Measurements from ENCODE around the gene RASL10A. TPM values are rescaled to one million over a fixed set of nuclear protein-coding genes. Genes with fewer than 3 reads are reported as not detected.
A peak's percentile ranks its signal among the peaks of the same experiment; 100 is the strongest.

Gene RASL10A
- total and polyA plus RNA-seq, 5 experiments from 2014 or later = 0.49 to 1.3 TPM; not detected in 3

- DNase-seq (no peak), ATAC-seq (no peak)
- H3K27ac Mint-ChIP-seq = peak overlapping the region in 1 of 10 donors; percentile 14
- no peak overlapping the region for H3K4me3 Mint-ChIP-seq
- peaks cover 0 to 5% (median 0%) of the 10 kb centered on the region in 4 donors for H3K4me1 Mint-ChIP-seq
- no peaks in the 10 kb centered on the region for H3K9me3 Mint-ChIP-seq
- H3K27me3 Mint-ChIP-seq = no peaks in the 10 kb centered on the region
- peaks cover 0 to 78% (median 18%) of the 10 kb centered on the region in 3 donors for H3K36me3 Mint-ChIP-seq
- POLR2A ChIA-PET = no interaction called here
These were observed 21.4 kb upstream of the RASL10A start for GRCh38 chr22:29336751-29337490.

DNA sequence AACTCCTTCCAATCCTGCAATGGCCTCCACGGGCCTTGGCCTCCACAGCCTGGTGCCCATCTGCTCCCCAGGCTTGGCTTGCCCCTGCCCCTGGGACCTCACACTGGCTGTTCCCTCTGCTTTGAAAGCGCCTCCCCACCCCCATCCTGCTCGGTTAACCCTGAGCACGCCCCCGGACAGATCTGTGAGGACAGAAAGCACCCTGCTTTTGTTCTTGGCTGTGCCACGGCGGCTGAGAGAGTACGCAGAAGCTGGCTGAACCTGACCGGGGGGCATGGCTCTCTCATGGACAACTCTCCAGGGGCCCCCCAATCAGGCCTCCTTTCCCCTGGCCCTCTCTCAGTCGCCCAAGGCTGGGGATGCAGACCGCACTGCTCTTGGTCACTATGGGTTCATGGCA, 20.2 kb upstream of the RASL10A start:
- ATAC-seq (no peak), DNase-seq (no peak)
- peak overlapping the region in 1 of 10 donors; percentile 29 for H3K27ac Mint-ChIP-seq
- no peaks in the 10 kb centered on the region for H3K9me3 Mint-ChIP-seq
- H3K4me1 Mint-ChIP-seq = peaks cover 0 to 5% (median 0%) of the 10 kb centered on the region in 4 donors
- H3K27me3 Mint-ChIP-seq = no peaks in the 10 kb centered on the region
- no peak overlapping the region for H3K4me3 Mint-ChIP-seq
- POLR2A ChIA-PET = no interaction called here
- peaks cover 0 to 73% (median 16%) of the 10 kb centered on the region in 3 donors for H3K36me3 Mint-ChIP-seq

DNA sequence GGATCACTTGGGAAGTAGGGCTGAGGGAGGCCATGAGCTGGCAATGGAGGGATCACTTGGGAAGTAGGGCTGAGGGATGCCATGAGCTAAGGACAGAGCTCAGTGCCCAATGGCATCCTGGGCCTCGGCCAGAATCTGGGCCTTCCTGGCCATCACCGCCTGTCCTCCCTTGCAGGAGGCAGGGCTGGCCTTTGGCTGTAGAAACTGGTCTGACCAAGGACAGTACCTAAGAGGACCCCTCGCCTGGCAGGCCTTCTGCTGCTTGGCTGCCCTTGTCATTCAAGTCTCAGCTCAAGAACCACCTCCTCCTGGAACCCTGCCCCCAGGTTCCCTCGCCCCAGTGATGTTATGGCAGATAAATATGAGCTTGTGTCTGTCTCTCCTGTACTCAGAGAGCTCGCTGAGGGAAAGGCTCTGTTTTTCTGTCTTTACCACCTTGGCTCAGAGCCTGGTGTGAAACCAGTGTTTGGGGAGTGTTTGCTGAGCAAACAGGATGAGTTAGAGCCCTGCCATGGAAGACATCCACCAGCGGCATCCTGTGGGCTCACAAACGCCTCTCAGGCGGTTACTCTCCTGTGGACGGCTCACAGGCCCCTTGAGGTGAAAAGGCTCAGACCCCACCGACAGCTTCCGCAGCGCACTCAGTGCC, 19.3 kb upstream of the RASL10A start:
- no peak overlapping the region for H3K4me3 Mint-ChIP-seq
- DNase-seq (no peak), ATAC-seq (no peak)
- peaks cover 0 to 65% (median 16%) of the 10 kb centered on the region in 3 donors for H3K36me3 Mint-ChIP-seq
- POLR2A ChIA-PET = interaction anchor here (0.5 kb wide), 1 partner anchor 494 kb away, joined by 4 read pairs; no protein-coding TSS in a partner anchor
- peaks cover 0 to 5% (median 0%) of the 10 kb centered on the region in 4 donors for H3K4me1 Mint-ChIP-seq
- no peaks in the 10 kb centered on the region for H3K9me3 Mint-ChIP-seq
- H3K27me3 Mint-ChIP-seq = no peaks in the 10 kb centered on the region
- H3K27ac Mint-ChIP-seq = peak overlapping the region in 2 of 10 donors; percentile 53 to 74

- peak overlapping the region in 1 of 10 donors; percentile 74 for H3K27ac Mint-ChIP-seq
- H3K9me3 Mint-ChIP-seq = no peaks in the 10 kb centered on the region
- no peaks in the 10 kb centered on the region for H3K27me3 Mint-ChIP-seq
- peaks cover 0 to 5% (median 1%) of the 10 kb centered on the region in 4 donors for H3K4me1 Mint-ChIP-seq
- POLR2A ChIA-PET = interaction anchor here (0.5 kb wide), 1 partner anchor 493 kb away, joined by 4 read pairs; no protein-coding TSS in a partner anchor
- peaks cover 0 to 60% (median 11%) of the 10 kb centered on the region in 3 donors for H3K36me3 Mint-ChIP-seq
- H3K4me3 Mint-ChIP-seq = no peak overlapping the region
- no peak for ATAC-seq
- DNase-seq = no peak
These were observed 18.7 kb upstream of the RASL10A start for GRCh38 chr22:29334148-29334547.

- POLR2A ChIA-PET = no interaction called here
- peak overlapping the region in 4 of 10 donors; percentile 22 to 64 (median 57) for H3K27ac Mint-ChIP-seq
- no peak for ATAC-seq
- no peak for DNase-seq
- H3K9me3 Mint-ChIP-seq = no peaks in the 10 kb centered on the region
- no peaks in the 10 kb centered on the region for H3K27me3 Mint-ChIP-seq
- peaks cover 0 to 52% (median 9%) of the 10 kb centered on the region in 3 donors for H3K36me3 Mint-ChIP-seq
- peaks cover 0 to 5% (median 1%) of the 10 kb centered on the region in 4 donors for H3K4me1 Mint-ChIP-seq
- no peak overlapping the region for H3K4me3 Mint-ChIP-seq
These were observed 17.5 kb upstream of the RASL10A start for GRCh38 chr22:29332886-29333496.

- H3K27me3 Mint-ChIP-seq = no peaks in the 10 kb centered on the region
These were observed 16.3 kb upstream of the RASL10A start for GRCh38 chr22:29331658-29332300.

GRCh38 chr22:29331213-29331612, 15.7 kb upstream of the RASL10A start:
- no peak for DNase-seq
- Mint-ChIP-seq H3K9me3 (no peaks in the 10 kb centered on the region), H3K27ac (no peak overlapping the region), H3K4me1 (peaks cover 0 to 5% (median 1%) of the 10 kb centered on the region in 4 donors), H3K36me3 (peaks cover 0 to 44% (median 8%) of the 10 kb centered on the region in 3 donors), H3K4me3 (no peak overlapping the region), H3K27me3 (no peaks in the 10 kb centered on the region)
- POLR2A ChIA-PET = no interaction called here
- no peak for ATAC-seq

More at GRCh38 chr22:29331658-29332300, 16.3 kb upstream of the RASL10A start:
- no peak for DNase-seq
- Mint-ChIP-seq H3K4me3 (no peak overlapping the region), H3K4me1 (peaks cover 0 to 5% (median 1%) of the 10 kb centered on the region in 4 donors), H3K36me3 (peaks cover 0 to 46% (median 9%) of the 10 kb centered on the region in 3 donors), H3K9me3 (no peaks in the 10 kb centered on the region), H3K27ac (no peak overlapping the region)
- no peak for ATAC-seq
- POLR2A ChIA-PET = no interaction called here

GRCh38 chr22:29330753-29331152, 15.3 kb upstream of the RASL10A start:
- POLR2A ChIA-PET = no interaction called here
- DNase-seq = no peak
- H3K36me3 Mint-ChIP-seq = peaks cover 0 to 41% (median 7%) of the 10 kb centered on the region in 3 donors
- ATAC-seq = no peak
- H3K27me3 Mint-ChIP-seq = no peaks in the 10 kb centered on the region
- H3K4me1 Mint-ChIP-seq = peaks cover 0 to 2% (median 1%) of the 10 kb centered on the region in 4 donors
- H3K27ac Mint-ChIP-seq = no peak overlapping the region
- H3K4me3 Mint-ChIP-seq = no peak overlapping the region
- no peaks in the 10 kb centered on the region for H3K9me3 Mint-ChIP-seq

DNA sequence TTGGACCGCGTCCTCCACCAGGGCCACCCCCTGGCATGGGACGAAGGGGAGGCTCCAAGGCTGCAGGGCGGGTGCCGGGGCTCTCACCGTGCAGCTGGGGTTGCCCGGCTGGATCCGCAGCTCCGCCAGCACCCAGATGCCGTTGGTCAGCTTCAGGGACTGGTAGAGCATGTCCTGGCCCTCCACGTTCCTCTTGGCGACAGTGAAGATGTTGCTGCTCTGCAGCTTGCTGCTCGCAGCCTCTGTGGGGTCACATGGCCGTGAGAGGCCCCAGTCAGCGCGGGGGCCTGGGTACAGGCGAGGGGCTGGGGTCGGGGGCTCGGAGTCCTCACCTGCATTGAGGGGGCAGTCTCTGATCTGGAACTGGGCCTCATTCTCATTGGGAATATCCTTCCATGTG, 14.8 kb upstream of the RASL10A start:
- H3K4me3 Mint-ChIP-seq = no peak overlapping the region
- no peak overlapping the region for H3K27ac Mint-ChIP-seq
- peaks cover 0 to 2% (median 0%) of the 10 kb centered on the region in 4 donors for H3K4me1 Mint-ChIP-seq
- H3K27me3 Mint-ChIP-seq = no peaks in the 10 kb centered on the region
- ATAC-seq = no peak
- no peaks in the 10 kb centered on the region for H3K9me3 Mint-ChIP-seq
- no peak for DNase-seq
- POLR2A ChIA-PET = no interaction called here
- H3K36me3 Mint-ChIP-seq = peaks cover 0 to 37% (median 3%) of the 10 kb centered on the region in 3 donors

- no peaks in the 10 kb centered on the region for H3K27me3 Mint-ChIP-seq
- H3K27ac Mint-ChIP-seq = peak overlapping the region in 3 of 10 donors; percentile 29 to 53 (median 50)
- ATAC-seq (no peak), DNase-seq (no peak)
- H3K9me3 Mint-ChIP-seq = no peaks in the 10 kb centered on the region
- H3K36me3 Mint-ChIP-seq = peaks cover 0 to 30% (median 3%) of the 10 kb centered on the region in 3 donors
- H3K4me1 Mint-ChIP-seq = peaks cover 0 to 2% (median 0%) of the 10 kb centered on the region in 4 donors
- POLR2A ChIA-PET = no interaction called here
- no peak overlapping the region for H3K4me3 Mint-ChIP-seq
These were observed 14.1 kb upstream of the RASL10A start for GRCh38 chr22:29329581-29329980.

DNA sequence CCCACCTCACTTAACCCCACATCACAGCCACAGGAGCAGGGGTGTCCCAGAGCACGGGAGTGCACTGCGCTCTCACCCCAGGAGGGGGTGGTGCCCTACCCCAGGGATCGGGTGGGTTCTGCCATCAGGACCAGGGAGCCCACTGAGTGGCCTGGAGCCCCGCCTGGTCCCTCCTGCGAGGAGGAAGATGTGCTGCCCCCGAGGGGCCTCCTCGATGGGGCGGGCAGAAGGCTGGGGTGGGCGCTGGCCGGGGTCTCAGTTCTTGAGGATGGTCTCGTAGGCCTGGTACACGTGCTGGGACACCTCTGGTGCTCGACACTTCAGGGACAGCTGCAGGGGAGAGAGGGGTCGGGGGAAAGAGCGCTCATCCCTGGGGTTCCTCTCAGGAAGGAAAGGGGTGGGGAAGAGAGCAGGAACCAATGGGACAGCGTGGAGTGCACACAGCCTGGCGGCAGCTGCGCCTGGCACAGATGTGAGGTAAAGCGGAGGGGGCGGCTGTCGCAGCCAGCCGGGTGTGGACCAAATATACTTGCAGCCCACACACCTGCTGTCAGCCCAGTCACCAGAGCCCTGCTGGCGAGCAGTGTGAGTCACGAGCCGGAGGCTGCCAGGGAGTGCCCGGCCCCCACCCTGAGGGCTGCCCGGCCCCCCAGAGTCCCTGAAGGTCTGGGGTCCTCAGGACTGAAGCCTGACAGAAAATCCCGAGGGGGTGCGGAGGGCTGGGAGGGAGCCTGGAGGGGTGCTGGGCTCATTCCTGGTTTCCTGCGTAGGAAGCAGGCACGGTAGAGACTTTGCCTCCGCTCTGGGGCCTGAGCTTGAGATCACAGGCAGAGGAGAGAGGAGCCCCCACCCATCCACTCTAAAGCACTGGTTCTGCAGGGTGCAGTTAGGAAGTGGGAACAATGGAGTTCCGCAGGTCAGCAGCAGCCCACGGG, 13.3 kb upstream of the RASL10A start:
- DNase-seq = no peak
- Mint-ChIP-seq H3K36me3 (peaks cover 0 to 29% (median 3%) of the 10 kb centered on the region in 3 donors), H3K4me3 (no peak overlapping the region), H3K4me1 (peaks cover 0 to 2% (median 0%) of the 10 kb centered on the region in 4 donors), H3K27me3 (no peaks in the 10 kb centered on the region), H3K27ac (peak overlapping the region in 1 of 10 donors; percentile 13), H3K9me3 (no peaks in the 10 kb centered on the region)
- ATAC-seq = no peak
- POLR2A ChIA-PET = no interaction called here
